Medulla oblongata (tissue), 1 donor: ENCODE results near the gene VGF.

Source experiments
- DNase-seq: peaks from one replicate; pipeline ENCODE4 v3.0.0-alpha.2; 2015; ENCODE audit errors: extremely low spot score

Gene VGF

GRCh38 chr7:101185258-101185839 is 20.0 kb upstream of the VGF start:
- no peak for DNase-seq

DNA sequence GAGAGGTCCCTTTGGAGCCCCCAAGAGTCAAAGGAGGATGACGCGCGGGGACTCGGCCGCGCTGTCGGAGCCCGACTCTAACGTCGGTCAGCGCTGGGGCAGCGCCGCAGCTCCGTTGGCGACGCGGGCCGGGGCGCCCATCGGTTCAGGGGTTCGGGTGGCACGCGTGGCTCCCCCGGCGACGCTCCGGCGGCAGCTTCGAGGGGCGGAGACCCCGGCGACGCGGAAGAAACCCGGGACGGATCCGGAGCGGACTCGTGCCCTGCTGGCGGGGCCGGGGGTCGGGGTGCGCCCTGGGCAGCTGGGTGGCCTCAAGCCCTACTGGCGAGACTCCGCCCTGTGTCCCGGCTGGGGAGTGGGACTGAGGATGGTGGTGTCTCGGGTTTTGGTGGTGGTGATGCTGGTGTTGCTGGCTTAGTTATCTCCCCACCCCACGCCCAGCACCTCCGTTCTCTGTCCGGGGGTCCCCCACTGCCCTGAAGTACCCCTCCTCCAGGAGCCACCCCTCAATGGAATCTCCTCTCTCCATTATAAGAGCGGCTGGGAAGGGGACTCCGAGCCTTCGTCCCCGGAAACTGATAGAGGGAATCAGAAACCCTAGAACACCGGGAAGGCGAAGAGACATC is 14.9 kb upstream of the VGF start, which contains the start of gene NAT16:
Gene NAT16, minus strand, starts transcription at position 164 of the 626 bp plus-strand sequence. CDS start 5,486 bp downstream, outside the sequence.
- no peak for DNase-seq

DNA sequence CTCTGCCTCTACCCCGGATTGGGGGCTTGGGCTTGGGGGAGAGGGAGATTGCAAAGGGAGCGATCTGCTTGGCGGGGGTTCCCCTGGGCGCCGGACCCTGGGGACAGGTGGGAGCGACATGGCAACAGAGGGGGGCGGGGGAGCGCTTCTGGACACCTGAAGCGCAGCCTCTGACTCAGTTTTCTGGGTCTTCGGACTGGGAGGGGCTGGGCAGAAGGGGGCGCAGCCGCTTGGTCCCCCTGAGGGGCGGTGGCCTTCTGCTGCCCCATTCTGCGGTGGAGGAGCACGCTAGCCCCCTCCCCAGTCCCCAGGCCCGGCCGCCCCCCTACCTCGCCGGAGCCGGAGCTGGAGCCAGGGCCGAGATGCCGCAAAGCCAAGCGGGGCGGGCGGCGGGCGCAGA is 14.3 kb upstream of the VGF start:
- DNase-seq, result no peak

GRCh38 chr7:101179117-101179516 is 13.7 kb upstream of the VGF start:
- DNase-seq, result no peak

- no peak for DNase-seq
These were observed 12.3 kb upstream of the VGF start for GRCh38 chr7:101177644-101178043.

DNA sequence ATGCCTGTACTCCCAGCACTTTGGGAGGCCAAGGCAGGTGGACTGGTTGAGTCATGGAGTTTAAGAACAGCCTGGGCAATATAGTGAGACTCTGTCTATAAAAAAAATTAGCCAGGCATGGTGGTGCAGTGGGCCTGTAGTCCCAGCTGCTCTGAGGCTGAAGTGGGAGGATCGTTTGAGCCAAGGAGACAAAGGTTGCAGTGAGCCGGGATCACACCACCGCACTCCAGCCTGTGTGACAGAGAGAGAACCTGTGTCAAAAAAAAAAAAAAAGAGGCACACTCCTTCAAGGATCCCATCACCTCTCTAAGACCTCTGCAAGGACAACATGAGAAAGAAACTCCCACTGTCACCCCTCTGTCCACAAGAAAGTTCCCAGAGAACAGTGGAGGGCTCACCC is 10.3 kb upstream of the VGF start:
- DNase-seq, result no peak

GRCh38 chr7:101174322-101174854 is 9.0 kb upstream of the VGF start:
- no peak for DNase-seq

DNA sequence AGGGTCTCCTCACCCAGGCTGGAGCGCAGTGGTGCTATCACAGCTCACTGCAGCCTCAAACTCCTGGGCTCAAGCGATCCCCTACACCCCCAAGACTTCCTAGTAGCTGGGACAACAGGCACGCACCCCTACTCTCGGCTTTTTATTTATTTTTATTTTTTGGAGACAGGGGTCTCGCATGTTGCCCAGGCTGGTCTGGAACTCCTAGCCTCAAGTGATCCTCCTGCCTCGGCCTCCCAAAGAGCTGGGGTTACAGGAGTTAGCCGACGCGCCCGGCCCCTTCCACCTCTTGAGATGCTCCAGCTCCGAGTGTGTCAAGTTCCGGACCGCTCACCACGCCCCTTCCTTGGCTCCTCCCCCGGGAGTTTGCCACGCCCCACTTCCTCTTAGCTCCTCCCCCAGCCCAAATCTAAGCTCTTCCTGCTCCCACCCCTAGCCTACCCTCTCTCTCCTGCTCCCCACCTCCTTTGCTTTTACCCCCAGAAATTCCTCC is 8.4 kb upstream of the VGF start:
- DNase-seq, result no peak

GRCh38 chr7:101172854-101173751 is 7.7 kb upstream of the VGF start:
- no peak for DNase-seq

GRCh38 chr7:101172005-101172853 is 6.9 kb upstream of the VGF start:
- DNase-seq, result no peak

- DNase-seq, result no peak
These were observed 6.1 kb upstream of the VGF start for GRCh38 chr7:101171442-101171837.

GRCh38 chr7:101170617-101171441 is 5.5 kb upstream of the VGF start:
- DNase-seq, result no peak

GRCh38 chr7:101169838-101170551 is 4.6 kb upstream of the VGF start:
- peak; percentile 41 for DNase-seq

DNA sequence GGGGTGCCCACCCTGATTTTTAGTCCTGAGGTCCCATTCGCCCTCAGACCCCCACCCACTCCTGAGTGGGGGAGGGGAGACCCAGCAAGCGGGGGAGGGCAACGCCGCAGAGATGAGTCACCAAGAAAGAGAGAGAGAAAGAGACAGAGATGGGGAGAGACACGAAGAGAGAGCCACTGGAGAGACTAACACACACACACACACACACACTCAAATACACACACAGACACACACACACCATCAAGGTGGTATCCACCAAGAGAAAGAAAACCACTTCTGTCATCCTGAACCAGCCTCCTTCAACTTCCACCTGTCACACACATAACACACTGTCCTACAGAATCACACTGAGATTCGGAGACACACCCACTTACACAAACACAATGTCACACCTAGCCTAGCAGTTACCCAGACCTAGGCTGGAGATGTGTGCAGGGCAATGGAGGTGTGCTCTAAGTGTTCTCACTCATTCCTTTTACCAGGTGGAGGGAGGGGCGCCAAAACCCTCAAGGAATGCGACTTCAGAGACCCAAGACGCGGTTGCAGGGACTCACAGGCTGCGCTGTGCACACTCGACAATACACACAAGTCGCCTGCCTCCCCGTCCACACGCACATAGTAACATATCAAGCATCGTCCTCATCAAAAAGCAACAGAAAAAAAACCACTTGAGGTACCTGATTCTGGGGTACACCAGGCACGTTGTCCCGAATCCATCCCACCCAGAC is 3.9 kb upstream of the VGF start:
- DNase-seq, result no peak

DNA sequence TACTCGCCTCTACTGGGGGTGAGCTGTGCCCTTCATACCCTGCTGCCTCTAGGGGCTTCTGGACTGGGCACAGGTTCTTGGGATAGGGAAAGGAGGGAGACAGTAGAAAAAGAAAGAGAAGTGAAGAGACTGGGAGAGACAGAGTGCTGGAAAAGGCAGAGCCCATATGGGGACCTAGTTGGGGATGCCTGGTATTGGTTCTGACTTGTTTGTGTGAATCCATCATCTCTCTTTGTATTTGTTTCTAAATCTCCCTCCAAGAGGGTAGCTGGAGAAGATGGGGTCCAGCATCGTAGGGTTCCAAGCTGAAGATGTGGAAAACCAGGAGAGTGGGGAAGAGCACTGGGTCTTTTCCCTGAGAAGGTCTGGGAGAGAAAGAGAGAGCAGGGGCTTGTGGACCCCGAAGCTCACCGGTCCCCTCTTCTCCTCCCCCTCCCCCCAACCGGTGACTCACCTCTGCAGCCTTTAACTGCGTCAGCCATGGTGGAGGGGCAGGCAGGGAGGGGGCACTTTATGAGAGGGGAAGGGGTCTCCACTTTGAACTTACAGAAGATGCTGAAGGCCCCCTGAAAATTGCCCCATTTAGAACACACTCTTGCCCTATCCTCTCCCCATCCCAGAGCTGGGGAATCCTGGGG is 3.2 kb upstream of the VGF start:
- DNase-seq, result no peak

DNA sequence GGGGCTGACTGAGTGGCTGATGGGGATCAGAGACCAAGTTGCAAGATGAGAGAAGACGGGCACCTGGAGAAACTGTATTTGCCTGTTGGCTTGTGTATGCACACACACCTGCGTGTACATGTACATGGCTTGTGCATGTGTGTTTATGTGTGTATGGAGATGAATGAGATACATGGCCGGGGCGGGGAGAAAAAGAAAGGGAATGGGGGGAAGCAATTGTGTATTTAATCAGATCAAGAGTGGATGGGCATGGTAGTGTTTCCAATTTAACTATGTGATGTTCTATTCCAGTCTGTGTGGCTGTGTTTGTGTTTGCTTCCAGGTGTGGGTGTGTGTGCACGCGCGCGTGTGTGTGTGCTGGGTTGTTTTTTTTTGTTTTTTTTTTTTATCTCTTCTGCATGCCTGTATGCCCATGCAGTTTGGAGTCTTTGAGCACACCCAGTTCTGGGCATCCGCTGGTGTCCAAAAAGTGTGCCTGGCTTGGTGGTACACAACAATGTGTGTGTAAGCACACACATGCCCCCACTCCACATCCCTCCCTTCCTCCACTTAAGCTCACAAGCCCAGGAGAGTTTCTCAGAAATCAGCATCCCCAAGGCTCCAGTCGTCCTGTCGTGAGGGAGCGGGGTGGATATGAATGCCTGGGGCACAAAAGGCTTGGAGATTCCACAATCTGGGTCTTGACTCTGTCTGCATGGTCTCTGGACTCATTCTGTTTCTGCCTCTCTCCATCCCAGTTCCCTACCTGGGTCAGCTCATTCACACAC is 2.5 kb upstream of the VGF start:
- DNase-seq, result no peak

GRCh38 chr7:101166909-101167644 is 1.7 kb upstream of the VGF start:
- no peak for DNase-seq

GRCh38 chr7:101166648-101166908 is 1.2 kb upstream of the VGF start:
- DNase-seq, result no peak
